Measurements from ENCODE around the gene SH3YL1.

GRCh38 chr2:195932-196331 lies 67.9 kb downstream of the SH3YL1 start:
- TF ChIP-seq, protein P1, sequence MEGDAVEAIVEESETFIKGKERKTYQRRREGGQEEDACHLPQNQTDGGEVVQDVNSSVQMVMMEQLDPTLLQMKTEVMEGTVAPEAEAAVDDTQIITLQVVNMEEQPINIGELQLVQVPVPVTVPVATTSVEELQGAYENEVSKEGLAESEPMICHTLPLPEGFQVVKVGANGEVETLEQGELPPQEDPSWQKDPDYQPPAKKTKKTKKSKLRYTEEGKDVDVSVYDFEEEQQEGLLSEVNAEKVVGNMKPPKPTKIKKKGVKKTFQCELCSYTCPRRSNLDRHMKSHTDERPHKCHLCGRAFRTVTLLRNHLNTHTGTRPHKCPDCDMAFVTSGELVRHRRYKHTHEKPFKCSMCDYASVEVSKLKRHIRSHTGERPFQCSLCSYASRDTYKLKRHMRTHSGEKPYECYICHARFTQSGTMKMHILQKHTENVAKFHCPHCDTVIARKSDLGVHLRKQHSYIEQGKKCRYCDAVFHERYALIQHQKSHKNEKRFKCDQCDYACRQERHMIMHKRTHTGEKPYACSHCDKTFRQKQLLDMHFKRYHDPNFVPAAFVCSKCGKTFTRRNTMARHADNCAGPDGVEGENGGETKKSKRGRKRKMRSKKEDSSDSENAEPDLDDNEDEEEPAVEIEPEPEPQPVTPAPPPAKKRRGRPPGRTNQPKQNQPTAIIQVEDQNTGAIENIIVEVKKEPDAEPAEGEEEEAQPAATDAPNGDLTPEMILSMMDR (IDR thresholded peaks at IDR 0.05; ENCODE audit: insufficient read depth, low read depth, low read length), result no peak
- no peak for TF ChIP-seq EZH2 (IDR thresholded peaks at IDR 0.05; ENCODE audit: insufficient read depth, low read length)
